Prostate gland (tissue), 2 donors: ENCODE data around the gene CYP2A13. TPM values are rescaled to one million over a fixed set of nuclear protein-coding genes. Genes with fewer than 3 reads are reported as not detected.
"Not testable (repeated sequence)": the region's sequence is repeated elsewhere in the genome, so short reads cannot be mapped to it uniquely, and the experiment has no call there.

ENCODE experiments used
- DNase-seq: peaks from one replicate; pipeline ENCODE4 v3.0.0-alpha.2; 2019; ENCODE audit warnings: low spot score
- H3K27ac ChIP-seq, 2 donors: fragments of 200-600 bp; sonication (generic); 2 replicates each; pipeline ENCODE4 v1.5.1; 2017 to 2019
- H3K27me3 ChIP-seq: fragments of 200-600 bp; sonication (generic); replicated peaks from 2 replicates; pipeline ENCODE4 v1.5.1; 2019; ENCODE audit not compliant: insufficient read depth
- H3K36me3 ChIP-seq, 2 donors: fragments of 200-600 bp; sonication (generic); 1 replicate in 1 of 2; 2 replicates in 1 of 2; pipeline versions ENCODE4 v1.5.1 to v1.8.1; 2017 to 2019
- H3K4me1 ChIP-seq: fragments of 200-600 bp; sonication (generic); replicated peaks from 2 replicates; pipeline ENCODE4 v1.5.1; 2019
- H3K4me3 ChIP-seq, 2 donors: fragments of 200-600 bp; sonication (generic); 2 replicates each; pipeline ENCODE4 v1.5.1; 2017 to 2019
- H3K9me3 ChIP-seq: fragments of 200-600 bp; sonication (generic); 2 replicates; pipeline ENCODE4 v1.5.1; 2017
- CTCF ChIP-seq, 4 experiments: fragments of 200-600 bp in 2 of 4; fragments of 450-650 bp in 2 of 4; sonication (generic) in 2 of 4; IDR thresholded peaks; 1 replicate in 3 of 4; 2 replicates in 1 of 4; pipeline ENCODE4 v1.5.1; 2016 to 2019; ENCODE audit warnings: antibody characterized with exemption in 4 of 4, mild to moderate bottlenecking in 2 of 4, moderate library complexity in 2 of 4
- POLR2A ChIP-seq: fragments of 450-650 bp; IDR thresholded peaks from one replicate; pipeline ENCODE4 v1.6.1; 2016; ENCODE audit warnings: antibody characterized with exemption, mild to moderate bottlenecking
- POLR2AphosphoS5 ChIP-seq: sonication (generic); formaldehyde crosslinking; IDR thresholded peaks from one replicate; pipeline ENCODE4 v1.6.1; 2017; ENCODE audit warnings: antibody characterized with exemption
- WGBS: methylation state at CpG from one replicate; pipeline ENCODE4 v1.1.5; 2018; 5-methylcytosine and 5-hydroxymethylcytosine counted together
- intact Hi-C: fragments of 100-400 bp; cut with DNase I; formaldehyde crosslinking; loops from one replicate; pipeline ENCODE4 v1.14.2; 2022
- total RNA-seq, 2 donors: library from RNA; depleted of rRNA; stranded (reverse); fragments of >200 nt; gene quantifications; one replicate each; pipeline ENCODE4 v1.1.0, GENCODE V29; 2016

The CYP2A13 gene
- total RNA-seq, 2 donors from 2014 or later, result not detected

GRCh38 chr19:41096353-41096752, 8.1 kb downstream of the CYP2A13 start:
- no peaks in the 10 kb centered on the region for H3K9me3 ChIP-seq
- intact Hi-C loops, result no loop called here
- H3K4me1 ChIP-seq, result no peaks in the 10 kb centered on the region
- TF ChIP-seq CTCF (IDR thresholded peaks at IDR 0.05), result no peak
- no peak overlapping the region for H3K27ac ChIP-seq
- no peak for DNase-seq
- H3K27me3 ChIP-seq, result no peaks in the 10 kb centered on the region
- no peak overlapping the region for H3K4me3 ChIP-seq
- WGBS, result 29% methylated on average over 7 of the region's 7 CpGs
- H3K36me3 ChIP-seq, result no peaks in the 10 kb centered on the region

GRCh38 chr19:41097302-41097701, 9.1 kb downstream of the CYP2A13 start:
- TF ChIP-seq POLR2AphosphoS5 (no peak), CTCF (IDR thresholded peaks at IDR 0.05) (no peak), POLR2A (no peak)

DNA sequence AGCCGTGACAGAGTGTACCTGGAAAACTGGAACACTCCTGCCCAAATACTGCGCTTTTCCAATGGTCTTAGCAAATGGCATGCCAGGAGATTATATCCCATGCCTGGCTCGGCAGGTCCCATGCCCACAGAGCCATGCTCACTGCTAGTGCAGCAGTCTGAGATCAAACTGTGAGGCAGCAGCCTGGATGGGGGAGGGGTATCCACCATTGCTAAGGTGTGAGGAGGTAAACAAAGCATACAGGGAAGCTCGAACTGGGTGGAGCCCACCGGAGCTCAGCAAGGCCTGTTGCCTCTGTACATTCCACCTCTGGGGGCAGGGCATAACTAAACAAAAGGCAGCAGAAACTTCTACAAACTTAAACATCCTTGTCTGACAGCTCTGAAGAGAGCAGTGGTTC, 10.5 kb downstream of the CYP2A13 start:
- no peak for TF ChIP-seq CTCF (IDR thresholded peaks at IDR 0.05)
- no peak for TF ChIP-seq POLR2AphosphoS5
- TF ChIP-seq POLR2A, result no peak
- no peak overlapping the region for H3K27ac ChIP-seq
- no peaks in the 10 kb centered on the region for H3K36me3 ChIP-seq
- H3K9me3 ChIP-seq, result no peaks in the 10 kb centered on the region
- no peak overlapping the region for H3K4me3 ChIP-seq
- H3K4me1 ChIP-seq, result no peaks in the 10 kb centered on the region
- 61% methylated on average over 5 of the region's 5 CpGs for WGBS
- intact Hi-C loops, result no loop called here
- H3K27me3 ChIP-seq, result no peaks in the 10 kb centered on the region
- DNase-seq, result no peak

More at GRCh38 chr19:41097302-41097701, 9.1 kb downstream of the CYP2A13 start:
- Histone ChIP-seq H3K27me3 (no peaks in the 10 kb centered on the region), H3K4me1 (no peaks in the 10 kb centered on the region), H3K4me3 (no peak overlapping the region), H3K36me3 (no peaks in the 10 kb centered on the region), H3K27ac (no peak overlapping the region), H3K9me3 (no peaks in the 10 kb centered on the region)
- no peak for DNase-seq
- intact Hi-C loops, result no loop called here
- WGBS, result 92% methylated on average over 2 of the region's 2 CpGs

GRCh38 chr19:41102210-41102609, 14.0 kb downstream of the CYP2A13 start:
- DNase-seq, H3K4me3 ChIP-seq, H3K36me3 ChIP-seq, H3K9me3 ChIP-seq, H3K27ac ChIP-seq, H3K4me1 ChIP-seq, intact Hi-C loops, H3K27me3 ChIP-seq: not testable (repeated sequence)
- WGBS, result 85% methylated on average over 1 of the region's 1 CpG

- intact Hi-C loops, result no loop called here
- Histone ChIP-seq H3K9me3 (no peaks in the 10 kb centered on the region), H3K27ac (no peak overlapping the region), H3K4me1 (no peaks in the 10 kb centered on the region), H3K4me3 (no peak overlapping the region), H3K27me3 (no peaks in the 10 kb centered on the region), H3K36me3 (no peaks in the 10 kb centered on the region)
- 88% methylated on average over 3 of the region's 3 CpGs for WGBS
- DNase-seq, result no peak
- TF ChIP-seq POLR2AphosphoS5, result no peak
- no peak for TF ChIP-seq CTCF (IDR thresholded peaks at IDR 0.05)
- no peak for TF ChIP-seq POLR2A
Observed at GRCh38 chr19:41106177-41106576, 17.9 kb downstream of the CYP2A13 start.
